ENCODE results near the gene RPUSD4.

RPUSD4 gene

GRCh38 chr11:126190792-126191191 lies 20.7 kb downstream of the RPUSD4 start:
- H3K4me1 ChIP-seq (ENCODE audit: control insufficient read depth, insufficient read depth, low read length), result no peaks in the 10 kb centered on the region
- peaks cover 41% of the 10 kb centered on the region for H3K36me3 ChIP-seq (ENCODE audit: control insufficient read depth, insufficient read depth, low read length)
- no peaks in the 10 kb centered on the region for H3K9me3 ChIP-seq (ENCODE audit: control insufficient read depth, insufficient read depth, low read depth, low read length)
- no peak overlapping the region for H3K4me3 ChIP-seq (ENCODE audit: low read depth, low read length)
- no peaks in the 10 kb centered on the region for H3K27me3 ChIP-seq (ENCODE audit: control insufficient read depth, insufficient read depth, low read length)
- no peak overlapping the region for H3K9ac ChIP-seq (ENCODE audit: low read length)
- no peak overlapping the region for H3K27ac ChIP-seq (ENCODE audit: low read depth, low read length)

- Histone ChIP-seq H3K27ac (ENCODE audit: low read depth, low read length) (no peak overlapping the region), H3K4me3 (ENCODE audit: low read depth, low read length) (no peak overlapping the region), H3K4me1 (ENCODE audit: control insufficient read depth, insufficient read depth, low read length) (no peaks in the 10 kb centered on the region; the same call in 1 of the 2 replicates)
Measured at GRCh38 chr11:126189109-126189929, 22.1 kb downstream of the RPUSD4 start.

GRCh38 chr11:126188332-126189108 lies 22.9 kb downstream of the RPUSD4 start:
- no peak overlapping the region for H3K4me3 ChIP-seq (ENCODE audit: low read depth, low read length)
- no peaks in the 10 kb centered on the region for H3K9me3 ChIP-seq (ENCODE audit: control insufficient read depth, insufficient read depth, low read depth, low read length)
- peaks cover 37% of the 10 kb centered on the region for H3K36me3 ChIP-seq (ENCODE audit: control insufficient read depth, insufficient read depth, low read length)
- no peaks in the 10 kb centered on the region for H3K27me3 ChIP-seq (ENCODE audit: control insufficient read depth, insufficient read depth, low read length)
- H3K9ac ChIP-seq (ENCODE audit: low read length), result no peak overlapping the region
- H3K4me1 ChIP-seq (ENCODE audit: control insufficient read depth, insufficient read depth, low read length), result no peaks in the 10 kb centered on the region; the same call in 1 of the 2 replicates
- H3K27ac ChIP-seq (ENCODE audit: low read depth, low read length), result no peak overlapping the region

More at GRCh38 chr11:126189109-126189929, 22.1 kb downstream of the RPUSD4 start:
- Histone ChIP-seq H3K9ac (ENCODE audit: low read length) (no peak overlapping the region), H3K36me3 (ENCODE audit: control insufficient read depth, insufficient read depth, low read length) (peaks cover 40% of the 10 kb centered on the region), H3K27me3 (ENCODE audit: control insufficient read depth, insufficient read depth, low read length) (no peaks in the 10 kb centered on the region), H3K9me3 (ENCODE audit: control insufficient read depth, insufficient read depth, low read depth, low read length) (no peaks in the 10 kb centered on the region)

GRCh38 chr11:126186708-126187529 lies 24.5 kb downstream of the RPUSD4 start:
- no peaks in the 10 kb centered on the region; the same call in 1 of the 2 replicates for H3K4me1 ChIP-seq (ENCODE audit: control insufficient read depth, insufficient read depth, low read length)
- no peaks in the 10 kb centered on the region for H3K27me3 ChIP-seq (ENCODE audit: control insufficient read depth, insufficient read depth, low read length)
- no peak overlapping the region for H3K4me3 ChIP-seq (ENCODE audit: low read depth, low read length)
- H3K36me3 ChIP-seq (ENCODE audit: control insufficient read depth, insufficient read depth, low read length), result peaks cover 25% of the 10 kb centered on the region
- H3K27ac ChIP-seq (ENCODE audit: low read depth, low read length), result no peak overlapping the region
- no peak overlapping the region for H3K9ac ChIP-seq (ENCODE audit: low read length)
- H3K9me3 ChIP-seq (ENCODE audit: control insufficient read depth, insufficient read depth, low read depth, low read length), result no peaks in the 10 kb centered on the region

GRCh38 chr11:126186025-126186698 lies 25.3 kb downstream of the RPUSD4 start:
- no peaks in the 10 kb centered on the region for H3K27me3 ChIP-seq (ENCODE audit: control insufficient read depth, insufficient read depth, low read length)
- no peak overlapping the region for H3K27ac ChIP-seq (ENCODE audit: low read depth, low read length)
- H3K4me1 ChIP-seq (ENCODE audit: control insufficient read depth, insufficient read depth, low read length), result no peaks in the 10 kb centered on the region; the same call in 1 of the 2 replicates
- peaks cover 20% of the 10 kb centered on the region for H3K36me3 ChIP-seq (ENCODE audit: control insufficient read depth, insufficient read depth, low read length)
- H3K9me3 ChIP-seq (ENCODE audit: control insufficient read depth, insufficient read depth, low read depth, low read length), result no peaks in the 10 kb centered on the region
- H3K4me3 ChIP-seq (ENCODE audit: low read depth, low read length), result no peak overlapping the region
- no peak overlapping the region for H3K9ac ChIP-seq (ENCODE audit: low read length)

GRCh38 chr11:126185259-126186024 lies 26.0 kb downstream of the RPUSD4 start:
- H3K27me3 ChIP-seq (ENCODE audit: control insufficient read depth, insufficient read depth, low read length), result no peaks in the 10 kb centered on the region
- H3K9ac ChIP-seq (ENCODE audit: low read length), result no peak overlapping the region
- H3K36me3 ChIP-seq (ENCODE audit: control insufficient read depth, insufficient read depth, low read length), result peaks cover 13% of the 10 kb centered on the region; the same call in 1 of the 2 replicates

GRCh38 chr11:126182787-126183445 lies 28.5 kb downstream of the RPUSD4 start:
- no peak overlapping the region for H3K27ac ChIP-seq (ENCODE audit: low read depth, low read length)
- H3K27me3 ChIP-seq (ENCODE audit: control insufficient read depth, insufficient read depth, low read length), result no peaks in the 10 kb centered on the region
- H3K9me3 ChIP-seq (ENCODE audit: control insufficient read depth, insufficient read depth, low read depth, low read length), result no peaks in the 10 kb centered on the region; the same call in 1 of the 2 replicates
- H3K4me3 ChIP-seq (ENCODE audit: low read depth, low read length), result no peak overlapping the region
- no peak overlapping the region for H3K9ac ChIP-seq (ENCODE audit: low read length)
- no peaks in the 10 kb centered on the region; the same call in 1 of the 2 replicates for H3K4me1 ChIP-seq (ENCODE audit: control insufficient read depth, insufficient read depth, low read length)
- H3K36me3 ChIP-seq (ENCODE audit: control insufficient read depth, insufficient read depth, low read length), result no peaks in the 10 kb centered on the region

More at GRCh38 chr11:126185259-126186024, 26.0 kb downstream of the RPUSD4 start:
- H3K9me3 ChIP-seq (ENCODE audit: control insufficient read depth, insufficient read depth, low read depth, low read length), result no peaks in the 10 kb centered on the region; the same call in 1 of the 2 replicates
- H3K4me3 ChIP-seq (ENCODE audit: low read depth, low read length), result no peak overlapping the region
- no peaks in the 10 kb centered on the region; the same call in 1 of the 2 replicates for H3K4me1 ChIP-seq (ENCODE audit: control insufficient read depth, insufficient read depth, low read length)
- no peak overlapping the region for H3K27ac ChIP-seq (ENCODE audit: low read depth, low read length)

- no peak overlapping the region for H3K4me3 ChIP-seq (ENCODE audit: low read depth, low read length)
- H3K27me3 ChIP-seq (ENCODE audit: control insufficient read depth, insufficient read depth, low read length), result no peaks in the 10 kb centered on the region
- no peak overlapping the region for H3K27ac ChIP-seq (ENCODE audit: low read depth, low read length)
- no peak overlapping the region for H3K9ac ChIP-seq (ENCODE audit: low read length)
- no peaks in the 10 kb centered on the region; the same call in 1 of the 2 replicates for H3K4me1 ChIP-seq (ENCODE audit: control insufficient read depth, insufficient read depth, low read length)
- no peaks in the 10 kb centered on the region for H3K36me3 ChIP-seq (ENCODE audit: control insufficient read depth, insufficient read depth, low read length)
- no peaks in the 10 kb centered on the region; the same call in 1 of the 2 replicates for H3K9me3 ChIP-seq (ENCODE audit: control insufficient read depth, insufficient read depth, low read depth, low read length)
Measured at GRCh38 chr11:126181939-126182730, 29.3 kb downstream of the RPUSD4 start.
